ENCODE results near the gene LDLRAP1. TPM values are rescaled to one million over a fixed set of nuclear protein-coding genes. Genes with fewer than 3 reads are reported as not detected.

Gene LDLRAP1
- total and polyA plus RNA-seq, 9 of the 15 experiments (the other 6 are each of a cell fraction or from before 2014, with no cell fraction given) = 0.56 to 29.6 (median 16.2) TPM

DNA sequence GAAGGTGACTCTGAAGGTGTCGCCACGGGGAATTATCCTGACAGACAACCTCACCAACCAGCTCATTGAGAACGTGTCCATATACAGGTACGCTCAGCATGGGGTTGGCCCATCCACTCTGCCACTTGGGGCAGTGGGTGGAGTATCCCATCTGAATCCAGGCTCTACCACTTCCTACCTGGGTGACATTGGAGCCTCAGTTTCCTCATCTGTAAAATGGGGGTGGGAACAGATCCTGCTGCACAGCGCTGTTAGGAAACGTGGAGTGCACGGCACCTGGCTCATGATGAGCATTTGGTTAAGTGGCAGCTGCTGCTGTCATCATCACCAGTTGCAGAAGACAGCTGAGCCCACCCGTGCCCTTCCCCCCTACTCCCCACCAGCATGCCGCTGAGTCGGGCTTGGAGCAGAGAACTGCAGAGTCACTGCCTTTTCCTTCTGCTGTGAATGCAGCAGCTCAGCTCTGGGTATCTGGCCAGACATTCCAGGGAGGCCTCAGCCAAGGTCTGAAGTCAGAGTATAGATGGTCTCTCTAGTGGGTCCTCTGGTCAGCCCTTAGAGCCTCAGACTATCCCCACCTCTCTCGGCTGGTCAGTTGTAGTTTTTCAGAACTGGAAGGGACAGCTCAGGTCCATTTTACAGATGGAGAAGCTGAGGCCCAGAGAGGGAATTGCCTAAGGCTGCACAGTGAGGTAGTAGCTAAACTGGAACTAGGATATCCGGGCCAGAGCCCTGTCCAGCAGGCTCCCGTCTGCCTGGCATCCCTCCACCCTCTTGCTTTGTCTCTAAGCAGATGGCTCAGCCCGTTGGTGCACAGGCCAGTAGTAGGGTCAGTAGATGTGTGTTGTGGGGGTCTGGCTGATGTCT, 11.7 kb downstream of the LDLRAP1 start:
- WGBS (ENCODE audit: insufficient coverage, low coverage, missing lambda C conversion rate) = 85% methylated on average over 14 of the region's 14 CpGs
- Histone ChIP-seq H3K9ac (ENCODE audit: insufficient read depth in 1 of 2, low read depth in 2 of 2, low read length in 2 of 2) (peak overlapping the region in 1 of 2 experiments; percentile 29; a peak in 1 of 4 replicates), H3K9me3 (replicated peaks; ENCODE audit: control insufficient read depth, insufficient read depth, low read depth, low read length) (no peaks in the 10 kb centered on the region), H4K20me1 (replicated peaks; ENCODE audit: control insufficient read depth, insufficient read depth, low read length) (peaks cover 7% of the 10 kb centered on the region), H3K79me2 (ENCODE audit: control insufficient read depth, insufficient read depth, low read length) (peaks cover 27% of the 10 kb centered on the region), H3K36me3 (ENCODE audit: control insufficient read depth, insufficient read depth, low read length) (peaks cover 30% of the 10 kb centered on the region), H2AFZ (ENCODE audit: low read depth, low read length) (no peak overlapping the region), H3K27me3 (ENCODE audit: control insufficient read depth in 2 of 2, insufficient read depth in 2 of 2, low read length in 2 of 2) (no peaks in the 10 kb centered on the region), H3K4me1 (replicated peaks in 1 of 2; ENCODE audit: control insufficient read depth in 2 of 2, insufficient read depth in 2 of 2, low read length in 2 of 2) (peaks cover 28 to 30% of the 10 kb centered on the region in 2 experiments), H3K27ac (ENCODE audit: extremely low read depth, low read depth, low read length) (no peak overlapping the region; the same call in 2 of the 3 replicates), H3K4me2 (ENCODE audit: insufficient read depth, low read length) (no peak overlapping the region), H3K4me3 (no peak overlapping the region), H3K9me1 (ENCODE audit: control insufficient read depth, insufficient read depth, low read length) (peaks cover 3% of the 10 kb centered on the region)
- BruUV-seq (replicated peaks) = no TSS peak
- ATAC-seq (no peak), FAIRE-seq (no peak), DNase-seq (ENCODE audit: extremely low read depth in 1 of 4, low spot score in 3 of 4) (no peak)
- POLR2A ChIA-PET = interaction anchor here (0.6 to 5.5 kb wide), 3 partner anchors 13 to 1001 kb away, joined by 3 to 39 read pairs (median 3); no protein-coding TSS in a partner anchor
- CTCF ChIA-PET (ENCODE audit: low intra/inter-chr PET ratio) = no interaction called here
- intact Hi-C loops (cut with micrococcal nuclease) = no loop called here
- in situ Hi-C loops (cut with MboI) = no loop called here
- TF ChIP-seq MTF1 (CRISPR knock-in tag; IDR thresholded peaks at IDR 0.05; ENCODE audit: borderline replicate concordance) = no peak
- TF ChIP-seq SMAD4 (CRISPR knock-in tag; conservative IDR thresholded peaks at IDR 0.05) = no peak
- TF ChIP-seq PCBP2 (IDR thresholded peaks at IDR 0.05; ENCODE audit: low read depth, low read length, poor library complexity, severe bottlenecking) = no peak
- TF ChIP-seq, protein P1, sequence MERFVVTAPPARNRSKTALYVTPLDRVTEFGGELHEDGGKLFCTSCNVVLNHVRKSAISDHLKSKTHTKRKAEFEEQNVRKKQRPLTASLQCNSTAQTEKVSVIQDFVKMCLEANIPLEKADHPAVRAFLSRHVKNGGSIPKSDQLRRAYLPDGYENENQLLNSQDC (CRISPR knock-in tag; IDR thresholded peaks at IDR 0.05) = no peak
- no peak for TF ChIP-seq GABPB1 (CRISPR knock-in tag; IDR thresholded peaks at IDR 0.05)
- TF ChIP-seq NR2F6 (CRISPR knock-in tag; IDR thresholded peaks at IDR 0.05) = no peak
- TF ChIP-seq THRA (IDR thresholded peaks at IDR 0.05) = no peak
- no peak for TF ChIP-seq MTA3 (IDR thresholded peaks at IDR 0.05; ENCODE audit: borderline replicate concordance)
- no peak for TF ChIP-seq ZNF24 (IDR thresholded peaks at IDR 0.05)
- TF ChIP-seq POLR2G (IDR thresholded peaks at IDR 0.05; ENCODE audit: low read depth, low read length) = no peak
- peak; percentile 22 for TF ChIP-seq CHD4 (IDR thresholded peaks at IDR 0.05; ENCODE audit: insufficient read depth, insufficient replicate concordance, low read depth, low read length, poor library complexity, severe bottlenecking)
- no peak for TF ChIP-seq ZNF212 (CRISPR knock-in tag; IDR thresholded peaks at IDR 0.05)
- TF ChIP-seq SNIP1 (IDR thresholded peaks at IDR 0.05; ENCODE audit: low read depth) = no peak
- TF ChIP-seq ESRRA (IDR thresholded peaks at IDR 0.05; ENCODE audit: borderline replicate concordance, low read depth) = peak; percentile 89
- TF ChIP-seq ZNF140 (CRISPR knock-in tag; IDR thresholded peaks at IDR 0.05) = no peak
- TF ChIP-seq ILF3 (IDR thresholded peaks at IDR 0.05; ENCODE audit: borderline replicate concordance) = no peak
- no peak for TF ChIP-seq BCLAF1 (IDR thresholded peaks at IDR 0.05; ENCODE audit: borderline replicate concordance in 1 of 2, control insufficient read depth in 1 of 2, low read depth in 2 of 2, low read length in 1 of 2)

Measured in K562 (cell line).